ENCODE results near the gene ADAD2.

Gene ADAD2

GRCh38 chr16:84224554-84224953 is 33.6 kb downstream of the ADAD2 start:
- DNase-seq (ENCODE audit: low spot score): no peak

- DNase-seq (ENCODE audit: low spot score): no peak
These were observed 34.2 kb downstream of the ADAD2 start for GRCh38 chr16:84225126-84225525.

GRCh38 chr16:84225571-84225970 is 34.6 kb downstream of the ADAD2 start:
- no peak for DNase-seq (ENCODE audit: low spot score)

- DNase-seq (ENCODE audit: low spot score): no peak
These were observed 35.1 kb downstream of the ADAD2 start for GRCh38 chr16:84226026-84226425.

GRCh38 chr16:84227548-84227947 is 36.6 kb downstream of the ADAD2 start:
- DNase-seq (ENCODE audit: low spot score): no peak

- no peak for DNase-seq (ENCODE audit: low spot score)
These were observed 37.4 kb downstream of the ADAD2 start for GRCh38 chr16:84228256-84228838.

- DNase-seq (ENCODE audit: low spot score): no peak
These were observed 38.5 kb downstream of the ADAD2 start for GRCh38 chr16:84229471-84229870.

- DNase-seq (ENCODE audit: low spot score): no peak
These were observed 41.1 kb downstream of the ADAD2 start for GRCh38 chr16:84232060-84232459.

- DNase-seq (ENCODE audit: low spot score): no peak
These were observed 42.0 kb downstream of the ADAD2 start for GRCh38 chr16:84232969-84233368.

GRCh38 chr16:84233748-84234147 is 42.8 kb downstream of the ADAD2 start:
- no peak for DNase-seq (ENCODE audit: low spot score)

- no peak for DNase-seq (ENCODE audit: low spot score)
These were observed 43.6 kb downstream of the ADAD2 start for GRCh38 chr16:84234321-84235241.

GRCh38 chr16:84236671-84237070 is 45.7 kb downstream of the ADAD2 start:
- DNase-seq (ENCODE audit: low spot score): no peak

- no peak for DNase-seq (ENCODE audit: low spot score)
These were observed 47.2 kb downstream of the ADAD2 start for GRCh38 chr16:84237994-84238750.

GRCh38 chr16:84239141-84239769 is 48.3 kb downstream of the ADAD2 start:
- no peak for DNase-seq (ENCODE audit: low spot score)

- DNase-seq (ENCODE audit: low spot score): no peak
These were observed 49.0 kb downstream of the ADAD2 start, which contains the start of gene KCNG4 for GRCh38 chr16:84239909-84240308. Gene KCNG4, minus strand, starts transcription at chr16:84240012. Its CDS starts 2,527 bp downstream, at chr16:84237485.

GRCh38 chr16:84240455-84240854 is 49.5 kb downstream of the ADAD2 start:
- DNase-seq (ENCODE audit: low spot score): no peak

GRCh38 chr16:84241778-84242177 is 50.8 kb downstream of the ADAD2 start:
- DNase-seq (ENCODE audit: low spot score): no peak

GRCh38 chr16:84242839-84243238 is 51.9 kb downstream of the ADAD2 start:
- no peak for DNase-seq (ENCODE audit: low spot score)

- no peak for DNase-seq (ENCODE audit: low spot score)
These were observed 52.8 kb downstream of the ADAD2 start for GRCh38 chr16:84243732-84244131.

GRCh38 chr16:84244728-84245127 is 53.8 kb downstream of the ADAD2 start:
- DNase-seq (ENCODE audit: low spot score): no peak

- DNase-seq (ENCODE audit: low spot score): no peak
These were observed 55.2 kb downstream of the ADAD2 start for GRCh38 chr16:84245956-84246678.

- no peak for DNase-seq (ENCODE audit: low spot score)
These were observed 55.7 kb downstream of the ADAD2 start for GRCh38 chr16:84246679-84247077.
